Transverse colon (tissue), 4 donors: ENCODE data around the gene DESI2.

Source experiments
- EP300 ChIP-seq: sonication (generic); formaldehyde crosslinking; IDR thresholded peaks from one replicate; pipeline ENCODE4 v1.6.1; 2017; ENCODE audit warnings: antibody characterized with exemption, low read depth
- POLR2A ChIP-seq: fragments of 450-650 bp; IDR thresholded peaks from one replicate; pipeline ENCODE4 v1.6.1; 2016; ENCODE audit warnings: antibody characterized with exemption, mild to moderate bottlenecking, moderate library complexity
- POLR2AphosphoS5 ChIP-seq, 3 donors: sonication (generic); formaldehyde crosslinking; IDR thresholded peaks; one replicate each; pipeline ENCODE4 v1.6.1; 2016; ENCODE audit warnings: antibody characterized with exemption in 3 of 3
- TF ChIP-seq, protein P1 (sequence below), 5 experiments: fragments of 200-600 bp in 3 of 5; fragments of 450-650 bp in 2 of 5; sonication (generic) in 3 of 5; IDR thresholded peaks; 1 replicate in 2 of 5; 2 replicates in 3 of 5; pipeline ENCODE4 v1.5.1; 2016 to 2017; ENCODE audit warnings: antibody characterized with exemption in 5 of 5, inconsistent platforms in 3 of 5, mild to moderate bottlenecking in 2 of 5, moderate library complexity in 1 of 5

- TF ChIP-seq, protein P1, sequence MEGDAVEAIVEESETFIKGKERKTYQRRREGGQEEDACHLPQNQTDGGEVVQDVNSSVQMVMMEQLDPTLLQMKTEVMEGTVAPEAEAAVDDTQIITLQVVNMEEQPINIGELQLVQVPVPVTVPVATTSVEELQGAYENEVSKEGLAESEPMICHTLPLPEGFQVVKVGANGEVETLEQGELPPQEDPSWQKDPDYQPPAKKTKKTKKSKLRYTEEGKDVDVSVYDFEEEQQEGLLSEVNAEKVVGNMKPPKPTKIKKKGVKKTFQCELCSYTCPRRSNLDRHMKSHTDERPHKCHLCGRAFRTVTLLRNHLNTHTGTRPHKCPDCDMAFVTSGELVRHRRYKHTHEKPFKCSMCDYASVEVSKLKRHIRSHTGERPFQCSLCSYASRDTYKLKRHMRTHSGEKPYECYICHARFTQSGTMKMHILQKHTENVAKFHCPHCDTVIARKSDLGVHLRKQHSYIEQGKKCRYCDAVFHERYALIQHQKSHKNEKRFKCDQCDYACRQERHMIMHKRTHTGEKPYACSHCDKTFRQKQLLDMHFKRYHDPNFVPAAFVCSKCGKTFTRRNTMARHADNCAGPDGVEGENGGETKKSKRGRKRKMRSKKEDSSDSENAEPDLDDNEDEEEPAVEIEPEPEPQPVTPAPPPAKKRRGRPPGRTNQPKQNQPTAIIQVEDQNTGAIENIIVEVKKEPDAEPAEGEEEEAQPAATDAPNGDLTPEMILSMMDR (IDR thresholded peaks at IDR 0.05): no peak
- no peak for TF ChIP-seq POLR2AphosphoS5 (IDR thresholded peaks at IDR 0.05)
- no peak for TF ChIP-seq POLR2A
- TF ChIP-seq EP300: no peak
These were observed 49.7 kb downstream of the DESI2 start for GRCh38 chr1:244702620-244703019.
